Esophagus muscularis mucosa (tissue), 3 donors: ENCODE results near the gene HIBADH.

ENCODE experiments used
- CTCF ChIP-seq, 3 experiments: fragments of 200-600 bp in 2 of 3; fragments of 450-650 bp in 1 of 3; sonication (generic) in 2 of 3; IDR thresholded peaks; one replicate each; pipeline ENCODE4 v1.5.1; 2017 to 2019; ENCODE audit warnings: antibody characterized with exemption in 3 of 3, mild to moderate bottlenecking in 2 of 3, moderate library complexity in 1 of 3
- POLR2A ChIP-seq: fragments of 450-650 bp; IDR thresholded peaks from one replicate; pipeline ENCODE4 v1.6.1; 2017; ENCODE audit warnings: antibody characterized with exemption, moderate library complexity, mild to moderate bottlenecking, low read depth

DNA sequence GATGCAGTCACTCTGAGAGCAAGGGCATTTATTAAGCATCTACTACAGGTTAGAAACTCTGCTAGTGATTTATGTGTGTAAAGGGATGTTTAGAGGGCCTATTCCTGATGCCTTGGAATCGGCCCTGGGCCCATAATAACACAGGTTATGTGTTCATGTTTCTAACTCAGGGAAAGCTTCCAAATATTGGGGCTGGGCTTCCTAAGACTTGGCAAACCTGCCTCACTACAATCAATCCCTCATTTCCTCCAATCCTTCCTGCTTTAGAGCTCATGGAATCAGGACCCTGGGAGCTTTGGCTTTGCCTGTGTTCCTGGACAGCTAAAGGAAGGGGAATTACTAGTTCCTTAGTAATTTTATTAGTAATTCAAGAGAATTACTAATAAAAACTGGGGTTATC lies 148.8 kb downstream of the HIBADH start:
- no peak for TF ChIP-seq CTCF (IDR thresholded peaks at IDR 0.05)
- no peak for TF ChIP-seq POLR2A
